SK-N-SH (cell line): ENCODE results near the gene PGS1. TPM values are rescaled to one million over a fixed set of nuclear protein-coding genes. Genes with fewer than 3 reads are reported as not detected.

Experiments
- CTCF ChIA-PET: fragments of 300-600, 350-600 bp; formaldehyde crosslinking; extraction: SDS; loops from one replicate; lab custom pipeline; 2021; lab: Yijun Ruan, JAX
- POLR2A ChIA-PET: fragments of 350-600 bp; sonication (Branson Sonifier 250); formaldehyde crosslinking; extraction: SDS; loops from one replicate; lab custom pipeline; 2020; ENCODE audit warnings: antibody characterized with exemption, inconsistent platforms; lab: Yijun Ruan, JAX
- DNase-seq: peaks from one replicate; pipeline ENCODE4 v3.0.0; 2012
- H2AFZ ChIP-seq: fragments of 200-600 bp; sonication (generic); 2 replicates; pipeline ENCODE4 v1.8.1; 2016; ENCODE audit warnings: antibody characterized with exemption, mild to moderate bottlenecking, low read depth
- H3F3A ChIP-seq: fragments of 200-600 bp; sonication (generic); replicated peaks from 2 replicates; pipeline ENCODE3; 2016; ENCODE audit warnings: antibody characterized with exemption, mild to moderate bottlenecking; ENCODE audit not compliant: insufficient read depth
- H3K27ac ChIP-seq, 2 experiments: fragments of 200-500 bp in 1 of 2; fragments of 200-600 bp in 1 of 2; sonication (Bioruptor generic) in 1 of 2; sonication (generic), shearing (Covaris generic) in 1 of 2; 2 replicates each; pipeline versions ENCODE4 v1.5.1 to v1.6.1; 2014 to 2016; ENCODE audit warnings: low read depth in 2 of 2, inconsistent platforms in 1 of 2, low read length in 1 of 2, mild to moderate bottlenecking in 1 of 2, mixed read lengths in 1 of 2
- H3K27me3 ChIP-seq: fragments of 200-600 bp; sonication (generic), shearing (Covaris generic); 2 replicates; pipeline ENCODE4 v1.6.1; 2016; ENCODE audit warnings: mixed run types; ENCODE audit not compliant: insufficient read depth
- H3K36me3 ChIP-seq, 2 experiments: fragments of 200-500 bp in 1 of 2; fragments of 200-600 bp in 1 of 2; sonication (Bioruptor generic) in 1 of 2; sonication (generic) in 1 of 2; replicated peaks in 1 of 2; 2 replicates each; pipeline versions ENCODE3 to v1.5.1; 2014 to 2016; ENCODE audit warnings: low read length in 1 of 2, mild to moderate bottlenecking in 1 of 2; ENCODE audit not compliant: insufficient read depth in 2 of 2, control insufficient read depth in 1 of 2
- H3K4me1 ChIP-seq, 2 experiments: fragments of 200-500 bp in 1 of 2; fragments of 200-600 bp in 1 of 2; sonication (Bioruptor generic) in 1 of 2; sonication (generic), shearing (Covaris generic) in 1 of 2; 2 replicates each; pipeline versions ENCODE4 v1.5.1 to v1.6.1; 2014 to 2016; ENCODE audit warnings: low read depth in 1 of 2, low read length in 1 of 2, mixed run types in 1 of 2; ENCODE audit not compliant: insufficient read depth in 2 of 2, control insufficient read depth in 1 of 2
- H3K4me2 ChIP-seq: fragments of 200-600 bp; sonication (generic), shearing (Covaris generic); 2 replicates; pipeline ENCODE4 v1.6.1; 2017; ENCODE audit warnings: mixed run types
- H3K4me3 ChIP-seq, 2 experiments: fragments of 200-500 bp in 1 of 2; fragments of 200-600 bp in 1 of 2; sonication (Bioruptor generic) in 1 of 2; sonication (generic), shearing (Covaris generic) in 1 of 2; 2 replicates each; pipeline versions ENCODE4 v1.5.1 to v1.8.1; 2014 to 2016; ENCODE audit warnings: low read depth in 2 of 2, inconsistent platforms in 1 of 2, low read length in 1 of 2, mild to moderate bottlenecking in 1 of 2, mixed read lengths in 1 of 2, moderate library complexity in 1 of 2
- H3K79me2 ChIP-seq: fragments of 200-600 bp; sonication (generic); 2 replicates; pipeline ENCODE4 v1.8.1; 2017; ENCODE audit warnings: mild to moderate bottlenecking; ENCODE audit not compliant: insufficient read depth
- H3K9ac ChIP-seq: fragments of 200-600 bp; sonication (generic); 2 replicates; pipeline ENCODE4 v1.6.1; 2017; ENCODE audit warnings: mixed run types
- H3K9me2 ChIP-seq: fragments of 200-600 bp; sonication (generic); 2 replicates; pipeline ENCODE4 v1.6.1; 2017; ENCODE audit warnings: mixed run types
- H3K9me3 ChIP-seq: fragments of 200-600 bp; sonication (generic); 2 replicates; pipeline ENCODE4 v1.6.1; 2017; ENCODE audit warnings: mixed run types, mild to moderate bottlenecking, moderate library complexity
- H4K20me1 ChIP-seq: fragments of 200-600 bp; sonication (generic); 2 replicates; pipeline ENCODE4 v1.6.1; 2017; ENCODE audit warnings: mild to moderate bottlenecking, mixed run types; ENCODE audit not compliant: insufficient read depth
- EP300 ChIP-seq, 2 experiments: IDR thresholded peaks; 2 replicates each; pipeline versions ENCODE4 v1.4.0 to v1.6.1; 2012; ENCODE audit warnings: borderline replicate concordance in 1 of 2, low read depth in 1 of 2, low read length in 1 of 2
- EZH2phosphoT487 ChIP-seq: fragments of 200-600 bp; sonication (generic); IDR thresholded peaks from 2 replicates; pipeline ENCODE4 v1.6.1; 2017; ENCODE audit warnings: low read depth, mixed run types, mild to moderate bottlenecking, antibody characterized with exemption, moderate library complexity, borderline replicate concordance
- FOXJ3 ChIP-seq: sonication (generic); formaldehyde crosslinking; IDR thresholded peaks from 2 replicates; pipeline ENCODE4 v1.5.1; 2020; ENCODE audit warnings: mild to moderate bottlenecking, missing genetic modification reagents
- FOXM1 ChIP-seq: IDR thresholded peaks from 2 replicates; pipeline ENCODE4 v1.4.0; 2012; ENCODE audit warnings: low read depth, mild to moderate bottlenecking
- GABPA ChIP-seq: IDR thresholded peaks from 2 replicates; pipeline ENCODE4 v1.4.0; 2012; ENCODE audit warnings: low read depth, mild to moderate bottlenecking
- GATA2 ChIP-seq: sonication (generic); formaldehyde crosslinking; IDR thresholded peaks from 2 replicates; pipeline ENCODE4 v1.5.0; 2020; ENCODE audit warnings: mild to moderate bottlenecking, missing genetic modification reagents
- JUND ChIP-seq: IDR thresholded peaks from 2 replicates; pipeline ENCODE4 v1.4.0; 2012
- MEF2A ChIP-seq: IDR thresholded peaks from 2 replicates; pipeline ENCODE4 v1.4.0; 2012; ENCODE audit warnings: low read depth, borderline replicate concordance
- MXI1 ChIP-seq: IDR thresholded peaks from 2 replicates; pipeline ENCODE4 v1.6.1; 2012; ENCODE audit warnings: mild to moderate bottlenecking, low read depth, low read length, improper control_type of control experiment
- NFIC ChIP-seq: IDR thresholded peaks from 2 replicates; pipeline ENCODE4 v1.4.0; 2012; ENCODE audit warnings: borderline replicate concordance
- NRF1 ChIP-seq: IDR thresholded peaks from 2 replicates; pipeline ENCODE4 v1.6.1; 2012; ENCODE audit warnings: low read depth, mild to moderate bottlenecking, low read length
- RAD21 ChIP-seq: IDR thresholded peaks from 2 replicates; pipeline ENCODE4 v1.6.1; 2012; ENCODE audit warnings: mild to moderate bottlenecking, low read length
- RFX5 ChIP-seq: IDR thresholded peaks from 2 replicates; pipeline ENCODE4 v1.6.1; 2012; ENCODE audit warnings: mild to moderate bottlenecking, improper control_type of control experiment, low read length
- RXRA ChIP-seq: IDR thresholded peaks from 2 replicates; pipeline ENCODE4 v1.4.0; 2012; ENCODE audit warnings: low read depth, mild to moderate bottlenecking, borderline replicate concordance
- SIN3A ChIP-seq: IDR thresholded peaks from 2 replicates; pipeline ENCODE4 v1.6.1; 2012; ENCODE audit warnings: low read depth, mild to moderate bottlenecking, low read length, moderate library complexity, borderline replicate concordance
- SMC3 ChIP-seq: IDR thresholded peaks from 2 replicates; pipeline ENCODE4 v1.6.1; 2012; ENCODE audit warnings: low read depth, low read length, improper control_type of control experiment
- TAF1 ChIP-seq: IDR thresholded peaks from 2 replicates; pipeline ENCODE4 v1.6.1; 2012; ENCODE audit warnings: low read depth, mild to moderate bottlenecking, low read length, moderate library complexity, borderline replicate concordance
- TCF12 ChIP-seq: IDR thresholded peaks from 2 replicates; pipeline ENCODE4 v1.4.0; 2012
- TEAD4 ChIP-seq: IDR thresholded peaks from 2 replicates; pipeline ENCODE4 v1.4.0; 2012; ENCODE audit warnings: mild to moderate bottlenecking, borderline replicate concordance; ENCODE audit not compliant: insufficient read depth
- YY1 ChIP-seq: IDR thresholded peaks from 2 replicates; pipeline ENCODE4 v1.4.0; 2012; ENCODE audit warnings: low read depth, mild to moderate bottlenecking
- WGBS: methylation state at CpG from one replicate; pipeline ENCODE4 v1.1.6; 2017; ENCODE audit warnings: low lambda C conversion rate; 5-methylcytosine and 5-hydroxymethylcytosine counted together
- polyA plus RNA-seq, 3 experiments: library from polyadenylated mRNA; depleted of rRNA; stranded (reverse); fragments of >200 nt; gene quantifications; 2 replicates each; pipeline ENCODE4 v1.2.3, GENCODE V29; 2012
- TF ChIP-seq, protein P1 (sequence below): fragments of 150-350 bp; IDR thresholded peaks from 2 replicates; pipeline ENCODE4 v1.6.1; 2017; ENCODE audit warnings: antibody characterized with exemption, low read length, low read depth, borderline replicate concordance
- TF ChIP-seq, protein P2 (sequence below): IDR thresholded peaks from 2 replicates; pipeline ENCODE4 v1.4.0; 2012; ENCODE audit warnings: low read depth, borderline replicate concordance
- TF ChIP-seq, protein P3 (sequence below): IDR thresholded peaks from 2 replicates; pipeline ENCODE4 v1.4.0; 2012; ENCODE audit warnings: low read depth
- TF ChIP-seq, protein P4 (sequence below): IDR thresholded peaks from 2 replicates; pipeline ENCODE4 v1.4.0; 2012; ENCODE audit warnings: low read depth, borderline replicate concordance

The PGS1 gene
- polyA plus RNA-seq, 1 of the 3 experiments (the other 2 are of a cell fraction) = 88.4 TPM

GRCh38 chr17:78398390-78398789 lies 19.9 kb downstream of the PGS1 start:
- Histone ChIP-seq H2AFZ (no peak overlapping the region), H3K9me3 (no peaks in the 10 kb centered on the region), H3K4me2 (no peak overlapping the region), H3K79me2 (peaks cover 60% of the 10 kb centered on the region), H3F3A (no peaks in the 10 kb centered on the region), H3K4me1 (peaks cover 0 to 3% of the 10 kb centered on the region in 2 experiments; a peak in 1 of 4 replicates), H4K20me1 (peaks cover 42% of the 10 kb centered on the region), H3K4me3 (no peak overlapping the region), H3K27me3 (no peaks in the 10 kb centered on the region), H3K27ac (no peak overlapping the region), H3K36me3 (peaks cover 49 to 72% of the 10 kb centered on the region in 2 experiments), H3K9ac (no peak overlapping the region), H3K9me2 (no peaks in the 10 kb centered on the region)
- ChIA-PET POLR2A (no interaction called here), CTCF (interaction anchor here (0.8 to 2.2 kb wide), 4 partner anchors 24 to 313 kb away, joined by 3 to 7 read pairs (median 6); no protein-coding TSS in a partner anchor)
- TF ChIP-seq TCF12 (no peak), TAF1 (no peak), GABPA (no peak), FOXM1 (no peak), SIN3A (no peak), RAD21 (no peak), YY1 (no peak), JUND (no peak), TEAD4 (no peak), RXRA (no peak), NFIC (no peak), NRF1 (no peak), MXI1 (no peak)
- TF ChIP-seq, protein P1, sequence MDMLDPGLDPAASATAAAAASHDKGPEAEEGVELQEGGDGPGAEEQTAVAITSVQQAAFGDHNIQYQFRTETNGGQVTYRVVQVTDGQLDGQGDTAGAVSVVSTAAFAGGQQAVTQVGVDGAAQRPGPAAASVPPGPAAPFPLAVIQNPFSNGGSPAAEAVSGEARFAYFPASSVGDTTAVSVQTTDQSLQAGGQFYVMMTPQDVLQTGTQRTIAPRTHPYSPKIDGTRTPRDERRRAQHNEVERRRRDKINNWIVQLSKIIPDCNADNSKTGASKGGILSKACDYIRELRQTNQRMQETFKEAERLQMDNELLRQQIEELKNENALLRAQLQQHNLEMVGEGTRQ = no peak
- TF ChIP-seq, protein P2, sequence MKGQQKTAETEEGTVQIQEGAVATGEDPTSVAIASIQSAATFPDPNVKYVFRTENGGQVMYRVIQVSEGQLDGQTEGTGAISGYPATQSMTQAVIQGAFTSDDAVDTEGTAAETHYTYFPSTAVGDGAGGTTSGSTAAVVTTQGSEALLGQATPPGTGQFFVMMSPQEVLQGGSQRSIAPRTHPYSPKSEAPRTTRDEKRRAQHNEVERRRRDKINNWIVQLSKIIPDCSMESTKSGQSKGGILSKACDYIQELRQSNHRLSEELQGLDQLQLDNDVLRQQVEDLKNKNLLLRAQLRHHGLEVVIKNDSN = no peak
- TF ChIP-seq, protein P3, sequence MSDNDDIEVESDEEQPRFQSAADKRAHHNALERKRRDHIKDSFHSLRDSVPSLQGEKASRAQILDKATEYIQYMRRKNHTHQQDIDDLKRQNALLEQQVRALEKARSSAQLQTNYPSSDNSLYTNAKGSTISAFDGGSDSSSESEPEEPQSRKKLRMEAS = no peak
- DNase-seq = no peak
- 100% methylated on average over 3 of the region's 3 CpGs for WGBS

GRCh38 chr17:78399028-78399692 lies 20.7 kb downstream of the PGS1 start:
- WGBS = 87% methylated on average over 27 of the region's 28 CpGs
- no peaks in the 10 kb centered on the region for H3K9me2 ChIP-seq
- no peak overlapping the region for H3K4me3 ChIP-seq
- H3K27ac ChIP-seq = no peak overlapping the region
- H3K4me1 ChIP-seq = peaks cover 0 to 3% of the 10 kb centered on the region in 2 experiments; a peak in 1 of 4 replicates
- H3K79me2 ChIP-seq = peaks cover 57% of the 10 kb centered on the region
- H3K4me2 ChIP-seq = no peak overlapping the region
- peaks cover 56 to 78% of the 10 kb centered on the region in 2 experiments for H3K36me3 ChIP-seq
- CTCF ChIA-PET = interaction anchor here (1.0 to 2.2 kb wide), 3 partner anchors 23 to 148 kb away, joined by 5 to 7 read pairs (median 6); no protein-coding TSS in a partner anchor
- H3F3A ChIP-seq = no peaks in the 10 kb centered on the region
- no peak for DNase-seq
- no peak overlapping the region for H2AFZ ChIP-seq
- H3K27me3 ChIP-seq = no peaks in the 10 kb centered on the region
- POLR2A ChIA-PET = no interaction called here
- peaks cover 36% of the 10 kb centered on the region for H4K20me1 ChIP-seq
- no peaks in the 10 kb centered on the region for H3K9me3 ChIP-seq
- H3K9ac ChIP-seq = no peak overlapping the region
- TF ChIP-seq TCF12 (no peak), GATA2 (CRISPR knock-in tag) (no peak), FOXJ3 (CRISPR knock-in tag) (no peak), EP300 (IDR thresholded peaks at IDR 0.05; ENCODE audit: borderline replicate concordance in 1 of 2, low read depth in 1 of 2, low read length in 1 of 2) (no peak), SMC3 (no peak), NRF1 (no peak), MEF2A (no peak), EZH2phosphoT487 (no peak), SIN3A (no peak), RFX5 (no peak)
- TF ChIP-seq, protein P1 = no peak
- TF ChIP-seq, protein P4, sequence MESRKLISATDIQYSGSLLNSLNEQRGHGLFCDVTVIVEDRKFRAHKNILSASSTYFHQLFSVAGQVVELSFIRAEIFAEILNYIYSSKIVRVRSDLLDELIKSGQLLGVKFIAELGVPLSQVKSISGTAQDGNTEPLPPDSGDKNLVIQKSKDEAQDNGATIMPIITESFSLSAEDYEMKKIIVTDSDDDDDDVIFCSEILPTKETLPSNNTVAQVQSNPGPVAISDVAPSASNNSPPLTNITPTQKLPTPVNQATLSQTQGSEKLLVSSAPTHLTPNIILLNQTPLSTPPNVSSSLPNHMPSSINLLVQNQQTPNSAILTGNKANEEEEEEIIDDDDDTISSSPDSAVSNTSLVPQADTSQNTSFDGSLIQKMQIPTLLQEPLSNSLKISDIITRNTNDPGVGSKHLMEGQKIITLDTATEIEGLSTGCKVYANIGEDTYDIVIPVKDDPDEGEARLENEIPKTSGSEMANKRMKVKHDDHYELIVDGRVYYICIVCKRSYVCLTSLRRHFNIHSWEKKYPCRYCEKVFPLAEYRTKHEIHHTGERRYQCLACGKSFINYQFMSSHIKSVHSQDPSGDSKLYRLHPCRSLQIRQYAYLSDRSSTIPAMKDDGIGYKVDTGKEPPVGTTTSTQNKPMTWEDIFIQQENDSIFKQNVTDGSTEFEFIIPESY = no peak
- TF ChIP-seq, protein P3 = no peak
